ENCODE measurements around the gene ZAR1L.

The ZAR1L gene

GRCh38 chr13:32305646-32306045 is 9.5 kb downstream of the ZAR1L start:
- Histone ChIP-seq H3K9me3 (ENCODE audit: severe bottlenecking) (peaks cover 2% of the 10 kb centered on the region), H3K4me1 (ENCODE audit: insufficient read depth, poor library complexity, severe bottlenecking) (no peaks in the 10 kb centered on the region), H3K4me3 (ENCODE audit: severe bottlenecking) (no peak overlapping the region), H3K27me3 (ENCODE audit: insufficient read depth, poor library complexity, severe bottlenecking) (no peaks in the 10 kb centered on the region), H3K36me3 (ENCODE audit: low read depth) (no peaks in the 10 kb centered on the region), H3K27ac (ENCODE audit: poor library complexity, severe bottlenecking) (no peak overlapping the region)
- no peak for TF ChIP-seq CTCF (IDR thresholded peaks at IDR 0.05; ENCODE audit: poor library complexity, severe bottlenecking)
- DNase-seq (ENCODE audit: low spot score) = no peak
- ATAC-seq (ENCODE audit: low read depth) = no peak

- Histone ChIP-seq H3K4me3 (ENCODE audit: severe bottlenecking) (no peak overlapping the region), H3K4me1 (ENCODE audit: insufficient read depth, poor library complexity, severe bottlenecking) (no peaks in the 10 kb centered on the region), H3K36me3 (ENCODE audit: low read depth) (no peaks in the 10 kb centered on the region), H3K27ac (ENCODE audit: poor library complexity, severe bottlenecking) (no peak overlapping the region), H3K27me3 (ENCODE audit: insufficient read depth, poor library complexity, severe bottlenecking) (no peaks in the 10 kb centered on the region), H3K9me3 (ENCODE audit: severe bottlenecking) (peaks cover 2% of the 10 kb centered on the region)
- no peak for TF ChIP-seq CTCF (IDR thresholded peaks at IDR 0.05; ENCODE audit: poor library complexity, severe bottlenecking)
- DNase-seq (ENCODE audit: low spot score) (no peak), ATAC-seq (ENCODE audit: low read depth) (no peak)
Observed at GRCh38 chr13:32302461-32302860, 12.7 kb downstream of the ZAR1L start.

GRCh38 chr13:32300920-32301319 is 14.2 kb downstream of the ZAR1L start:
- Histone ChIP-seq H3K4me1 (ENCODE audit: insufficient read depth, poor library complexity, severe bottlenecking) (no peaks in the 10 kb centered on the region), H3K9me3 (ENCODE audit: severe bottlenecking) (no peaks in the 10 kb centered on the region), H3K27me3 (ENCODE audit: insufficient read depth, poor library complexity, severe bottlenecking) (no peaks in the 10 kb centered on the region), H3K4me3 (ENCODE audit: severe bottlenecking) (no peak overlapping the region), H3K27ac (ENCODE audit: poor library complexity, severe bottlenecking) (no peak overlapping the region), H3K36me3 (ENCODE audit: low read depth) (no peaks in the 10 kb centered on the region)
- DNase-seq (ENCODE audit: low spot score) (no peak), ATAC-seq (ENCODE audit: low read depth) (no peak)
- no peak for TF ChIP-seq CTCF (IDR thresholded peaks at IDR 0.05; ENCODE audit: poor library complexity, severe bottlenecking)

- no peak for ATAC-seq (ENCODE audit: low read depth)
- Histone ChIP-seq H3K4me1 (ENCODE audit: insufficient read depth, poor library complexity, severe bottlenecking) (no peaks in the 10 kb centered on the region), H3K4me3 (ENCODE audit: severe bottlenecking) (no peak overlapping the region), H3K9me3 (ENCODE audit: severe bottlenecking) (no peaks in the 10 kb centered on the region), H3K27ac (ENCODE audit: poor library complexity, severe bottlenecking) (no peak overlapping the region), H3K36me3 (ENCODE audit: low read depth) (no peaks in the 10 kb centered on the region), H3K27me3 (ENCODE audit: insufficient read depth, poor library complexity, severe bottlenecking) (no peaks in the 10 kb centered on the region)
- DNase-seq (ENCODE audit: low spot score) = no peak
- TF ChIP-seq CTCF (IDR thresholded peaks at IDR 0.05; ENCODE audit: poor library complexity, severe bottlenecking) = no peak
Observed at GRCh38 chr13:32300406-32300805, 14.8 kb downstream of the ZAR1L start.

- DNase-seq (ENCODE audit: low spot score) (no peak), ATAC-seq (ENCODE audit: low read depth) (no peak)
- Histone ChIP-seq H3K27ac (ENCODE audit: poor library complexity, severe bottlenecking) (no peak overlapping the region), H3K27me3 (ENCODE audit: insufficient read depth, poor library complexity, severe bottlenecking) (no peaks in the 10 kb centered on the region), H3K4me3 (ENCODE audit: severe bottlenecking) (no peak overlapping the region), H3K36me3 (ENCODE audit: low read depth) (no peaks in the 10 kb centered on the region), H3K4me1 (ENCODE audit: insufficient read depth, poor library complexity, severe bottlenecking) (no peaks in the 10 kb centered on the region), H3K9me3 (ENCODE audit: severe bottlenecking) (no peaks in the 10 kb centered on the region)
- no peak for TF ChIP-seq CTCF (IDR thresholded peaks at IDR 0.05; ENCODE audit: poor library complexity, severe bottlenecking)
Observed at GRCh38 chr13:32299893-32300292, 15.3 kb downstream of the ZAR1L start.

Measured in RWPE2 (cell line).